HEK293T (cell line): ENCODE measurements around the gene SEZ6.

ENCODE experiments used
- CTCF ChIA-PET: fragments of 350-600 bp; formaldehyde crosslinking; extraction: SDS; loops from one replicate; lab custom pipeline; 2021; ENCODE audit warnings: antibody characterized with exemption, inconsistent platforms; lab: Yijun Ruan, JAX
- POLR2A ChIA-PET: fragments of 350-600 bp; formaldehyde crosslinking; extraction: SDS; loops from one replicate; lab custom pipeline; 2020; ENCODE audit warnings: antibody characterized with exemption, inconsistent platforms; lab: Yijun Ruan, JAX
- DNase-seq: peaks from one replicate; pipeline ENCODE4 v3.0.0; 2012; ENCODE audit warnings: mixed read lengths; ENCODE audit errors: extremely low spot score
- ARNT ChIP-seq: fragments of 450-650 bp; IDR thresholded peaks from 2 replicates; pipeline ENCODE4 v1.6.1; 2017; ENCODE audit warnings: mild to moderate bottlenecking
- BHLHE40 ChIP-seq: fragments of 450-650 bp; IDR thresholded peaks from 2 replicates; pipeline ENCODE4 v1.6.1; 2016; ENCODE audit warnings: mild to moderate bottlenecking, moderate library complexity, borderline replicate concordance
- CTBP1 ChIP-seq: fragments of 450-650 bp; IDR thresholded peaks from 2 replicates; pipeline ENCODE4 v1.6.1; 2016; ENCODE audit warnings: borderline replicate concordance
- ELF4 ChIP-seq: fragments of 450-650 bp; IDR thresholded peaks from 2 replicates; pipeline ENCODE4 v1.6.1; 2017; ENCODE audit warnings: antibody characterized with exemption
- FOXA1 ChIP-seq: fragments of 450-650 bp; IDR thresholded peaks from 2 replicates; pipeline ENCODE4 v1.6.1; 2016; ENCODE audit warnings: mild to moderate bottlenecking
- FOXK2 ChIP-seq: fragments of 450-650 bp; IDR thresholded peaks from 2 replicates; pipeline ENCODE4 v1.6.1; 2016; ENCODE audit warnings: mild to moderate bottlenecking
- FOXM1 ChIP-seq: fragments of 450-650 bp; IDR thresholded peaks from 2 replicates; pipeline ENCODE4 v1.6.1; 2017; ENCODE audit warnings: mild to moderate bottlenecking, borderline replicate concordance
- HDGF ChIP-seq: fragments of 450-650 bp; IDR thresholded peaks from 2 replicates; pipeline ENCODE4 v1.6.1; 2017; ENCODE audit warnings: antibody characterized with exemption, borderline replicate concordance
- L3MBTL2 ChIP-seq: fragments of 450-650 bp; conservative IDR thresholded peaks from 2 replicates; pipeline ENCODE4 v1.6.1; 2016; ENCODE audit warnings: mild to moderate bottlenecking
- LEF1 ChIP-seq: fragments of 450-650 bp; IDR thresholded peaks from 2 replicates; pipeline ENCODE4 v1.6.1; 2017; ENCODE audit warnings: mild to moderate bottlenecking, borderline replicate concordance
- NFRKB ChIP-seq: fragments of 450-650 bp; IDR thresholded peaks from 2 replicates; pipeline ENCODE4 v1.6.1; 2016; ENCODE audit warnings: mild to moderate bottlenecking, moderate library complexity
- PKNOX1 ChIP-seq: fragments of 450-650 bp; IDR thresholded peaks from 2 replicates; pipeline ENCODE4 v1.6.1; 2016
- SP1 ChIP-seq: fragments of 450-650 bp; IDR thresholded peaks from 2 replicates; pipeline ENCODE4 v1.6.1; 2017
- SUZ12 ChIP-seq: fragments of 450-650 bp; IDR thresholded peaks from 2 replicates; pipeline ENCODE4 v1.6.1; 2016; ENCODE audit warnings: mild to moderate bottlenecking
- TARDBP ChIP-seq: fragments of 450-650 bp; IDR thresholded peaks from 2 replicates; pipeline ENCODE4 v1.6.1; 2016
- ZNF384 ChIP-seq: fragments of 450-650 bp; IDR thresholded peaks from 2 replicates; pipeline ENCODE4 v1.6.1; 2016

Gene SEZ6

GRCh38 chr17:28985950-28986713 is 19.7 kb downstream of the SEZ6 start:
- no peak for DNase-seq
- TF ChIP-seq SP1 (no peak), BHLHE40 (no peak), FOXM1 (no peak), ARNT (no peak), TARDBP (no peak), LEF1 (no peak), FOXK2 (no peak), ELF4 (no peak), PKNOX1 (no peak), SUZ12 (no peak), HDGF (no peak), FOXA1 (no peak), CTBP1 (no peak), ZNF384 (no peak), L3MBTL2 (no peak), NFRKB (no peak)
- CTCF ChIA-PET, result interaction anchor here (1.0 kb wide), 1 partner anchor 125 kb away, joined by 3 read pairs; no protein-coding TSS in a partner anchor
- POLR2A ChIA-PET, result interaction anchor here (0.8 kb wide), 1 partner anchor 266 kb away, joined by 3 read pairs; the partner anchor contains the start of gene RPL23A

GRCh38 chr17:28983286-28984230 is 22.3 kb downstream of the SEZ6 start:
- no peak for TF ChIP-seq NFRKB
- no peak for TF ChIP-seq CTBP1
- TF ChIP-seq SUZ12, result no peak
- TF ChIP-seq ARNT, result no peak
- TF ChIP-seq HDGF, result no peak
- TF ChIP-seq TARDBP, result no peak
- TF ChIP-seq BHLHE40, result no peak
- TF ChIP-seq LEF1, result no peak
- no peak for TF ChIP-seq ELF4
- TF ChIP-seq FOXM1, result no peak
- TF ChIP-seq PKNOX1, result no peak
- no peak for DNase-seq
- POLR2A ChIA-PET, result no interaction called here
- CTCF ChIA-PET, result interaction anchor here (1.4 to 1.5 kb wide), 2 partner anchors 18 to 30 kb away, joined by 3 to 7 read pairs; no protein-coding TSS in a partner anchor

- TF ChIP-seq CTBP1 (no peak), SUZ12 (no peak)
- CTCF ChIA-PET, result interaction anchor here (1.2 to 1.6 kb wide), 3 partner anchors 29 to 135 kb away, joined by 3 to 8 read pairs (median 4); no protein-coding TSS in a partner anchor
- no peak for DNase-seq
- POLR2A ChIA-PET, result no interaction called here
Observed at GRCh38 chr17:28982131-28982793, 23.6 kb downstream of the SEZ6 start.

GRCh38 chr17:28978356-28978964 is 27.4 kb downstream of the SEZ6 start:
- POLR2A ChIA-PET, result no interaction called here
- TF ChIP-seq HDGF (no peak), NFRKB (no peak), FOXA1 (no peak), FOXK2 (no peak), CTBP1 (no peak), ZNF384 (no peak), L3MBTL2 (no peak), BHLHE40 (no peak), LEF1 (no peak), SP1 (no peak), SUZ12 (no peak)
- DNase-seq, result no peak
- CTCF ChIA-PET, result interaction anchor here (1.2 to 3.7 kb wide), 2 partner anchors 13 to 25 kb away, joined by 3 to 12 read pairs; no protein-coding TSS in a partner anchor

- ChIA-PET CTCF (interaction anchor here (1.2 to 3.7 kb wide), 2 partner anchors 13 to 25 kb away, joined by 3 to 12 read pairs; no protein-coding TSS in a partner anchor), POLR2A (no interaction called here)
- no peak for TF ChIP-seq ELF4
- TF ChIP-seq HDGF, result no peak
- TF ChIP-seq PKNOX1, result no peak
- TF ChIP-seq FOXM1, result no peak
- no peak for TF ChIP-seq LEF1
- no peak for TF ChIP-seq FOXA1
- no peak for TF ChIP-seq BHLHE40
- no peak for TF ChIP-seq ZNF384
- no peak for TF ChIP-seq ARNT
- TF ChIP-seq NFRKB, result no peak
- no peak for TF ChIP-seq CTBP1
- no peak for TF ChIP-seq SP1
- no peak for TF ChIP-seq FOXK2
- TF ChIP-seq SUZ12, result no peak
- no peak for TF ChIP-seq L3MBTL2
- TF ChIP-seq TARDBP, result no peak
- no peak for DNase-seq
Observed at GRCh38 chr17:28977659-28978355, 28.0 kb downstream of the SEZ6 start.
